ENCODE results near the gene OR10C1. TPM values are rescaled to one million over a fixed set of nuclear protein-coding genes. Genes with fewer than 3 reads are reported as not detected.

The OR10C1 gene
- total RNA-seq, 1 experiment from 2014 or later = not detected

DNA sequence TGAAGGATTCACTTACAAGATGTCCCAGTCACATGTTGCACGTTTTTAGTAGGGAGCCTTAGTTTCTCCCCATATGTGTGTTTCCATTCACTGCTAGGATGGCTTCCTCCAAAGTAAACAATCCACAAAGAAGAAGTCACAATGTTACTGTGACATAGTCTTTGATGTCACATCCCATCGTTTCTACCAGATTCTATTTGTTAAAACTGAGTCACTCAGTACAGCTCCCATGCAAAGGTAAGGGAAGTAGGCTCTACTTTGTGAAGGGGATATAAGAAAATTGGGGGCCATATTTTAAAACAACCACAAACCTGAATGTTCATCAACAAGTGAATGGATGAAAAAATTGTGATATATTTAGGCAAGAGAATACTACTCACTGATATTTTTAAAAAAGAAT, 17.9 kb downstream of the OR10C1 start, which contains the start of the genes OR11A1 and OR2H1:
Gene OR11A1 (minus strand): TSS at position 101 of the 400 bp plus-strand sequence. CDS start 29,430 bp downstream, outside the sequence.
Gene OR2H1 (plus strand): TSS at position 185 of the 400 bp plus-strand sequence. CDS start 4,615 bp downstream, outside the sequence.
- Histone ChIP-seq H2BK20ac (ENCODE audit: low read depth, low read length, poor library complexity, severe bottlenecking) (no peak within 1 kb of the TSS), H4K5ac (ENCODE audit: insufficient read length, low read depth, low read length) (no peak within 1 kb of the TSS), H3K4me1 (ENCODE audit: insufficient read depth, low read length) (no peaks in the 10 kb centered on the region), H3K14ac (ENCODE audit: insufficient read depth, low read length) (no peak within 1 kb of the TSS), H3K27me3 (ENCODE audit: insufficient read depth, low read length) (no peaks in the 10 kb centered on the region), H3K79me1 (ENCODE audit: insufficient read depth, low read depth, low read length, poor library complexity, severe bottlenecking) (no peaks in the 10 kb centered on the region), H4K8ac (replicated peaks; ENCODE audit: insufficient read length, low read depth, low read length) (no peak within 1 kb of the TSS), H3T11ph (ENCODE audit: low read length) (no peak within 1 kb of the TSS), H2BK5ac (ENCODE audit: insufficient read length, low read length) (no peak within 1 kb of the TSS), H3K4me2 (ENCODE audit: insufficient read depth, insufficient read length, low read length) (no peak within 1 kb of the TSS), H3K79me2 (ENCODE audit: insufficient read depth, low read length) (no peaks in the 10 kb centered on the region), H2BK12ac (ENCODE audit: insufficient read length, low read depth, low read length) (no peak within 1 kb of the TSS), H3K9me3 (ENCODE audit: control insufficient read depth, low read depth, low read length) (no peaks in the 10 kb centered on the region), H3K9ac (ENCODE audit: extremely low read depth, insufficient read length, low read length) (no peak within 1 kb of the TSS), H4K91ac (ENCODE audit: insufficient read length, low read depth, low read length) (no peak within 1 kb of the TSS), H3K23me2 (ENCODE audit: insufficient read length, low read depth, low read length, poor library complexity, severe bottlenecking) (no peaks in the 10 kb centered on the region), H2AK5ac (ENCODE audit: insufficient read length, low read length) (no peak within 1 kb of the TSS), H2BK120ac (ENCODE audit: low read depth, low read length, poor library complexity, severe bottlenecking) (no peak within 1 kb of the TSS), H2AFZ (ENCODE audit: low read length) (no peak within 1 kb of the TSS), H3K27ac (ENCODE audit: insufficient read length, low read depth, low read length) (no peak within 1 kb of the TSS), H3K18ac (ENCODE audit: insufficient read length, low read depth, low read length) (no peak within 1 kb of the TSS), H2BK15ac (ENCODE audit: low read depth, low read length) (no peak within 1 kb of the TSS), H3K4ac (ENCODE audit: low read depth, low read length) (no peak within 1 kb of the TSS), H3K23ac (ENCODE audit: insufficient read length, low read depth, low read length) (no peak within 1 kb of the TSS), H3K56ac (ENCODE audit: insufficient read length, low read depth, low read length) (no peak within 1 kb of the TSS), H4K20me1 (ENCODE audit: control insufficient read depth, insufficient read depth, insufficient read length) (no peaks in the 10 kb centered on the region)
- Mint-ChIP-seq H3K4me1 (0 out of 4 replicates have a peak, but pooled peaks cover 0 to 5% of the 10 kb centered on the region in 2 experiments), H3K36me3 (ENCODE audit: insufficient read depth in 1 of 3, low read depth in 3 of 3) (no peaks in the 10 kb centered on the region; a peak in 1 of 7 replicates), H3K4me3 (no peak within 1 kb of the TSS), H3K27ac (no peak within 1 kb of the TSS), H3K9me3 (peaks cover 0 to 2% of the 10 kb centered on the region in 2 experiments; a peak in 4 of 5 replicates), H3K27me3 (ENCODE audit: low read depth) (no peaks in the 10 kb centered on the region)
- DNase-seq = no peak
- WGBS (ENCODE audit: extremely low coverage, insufficient read length, low lambda C conversion rate) = no CpG with 5 or more reads among the region's 2 CpGs
- TF ChIP-seq, protein P1, sequence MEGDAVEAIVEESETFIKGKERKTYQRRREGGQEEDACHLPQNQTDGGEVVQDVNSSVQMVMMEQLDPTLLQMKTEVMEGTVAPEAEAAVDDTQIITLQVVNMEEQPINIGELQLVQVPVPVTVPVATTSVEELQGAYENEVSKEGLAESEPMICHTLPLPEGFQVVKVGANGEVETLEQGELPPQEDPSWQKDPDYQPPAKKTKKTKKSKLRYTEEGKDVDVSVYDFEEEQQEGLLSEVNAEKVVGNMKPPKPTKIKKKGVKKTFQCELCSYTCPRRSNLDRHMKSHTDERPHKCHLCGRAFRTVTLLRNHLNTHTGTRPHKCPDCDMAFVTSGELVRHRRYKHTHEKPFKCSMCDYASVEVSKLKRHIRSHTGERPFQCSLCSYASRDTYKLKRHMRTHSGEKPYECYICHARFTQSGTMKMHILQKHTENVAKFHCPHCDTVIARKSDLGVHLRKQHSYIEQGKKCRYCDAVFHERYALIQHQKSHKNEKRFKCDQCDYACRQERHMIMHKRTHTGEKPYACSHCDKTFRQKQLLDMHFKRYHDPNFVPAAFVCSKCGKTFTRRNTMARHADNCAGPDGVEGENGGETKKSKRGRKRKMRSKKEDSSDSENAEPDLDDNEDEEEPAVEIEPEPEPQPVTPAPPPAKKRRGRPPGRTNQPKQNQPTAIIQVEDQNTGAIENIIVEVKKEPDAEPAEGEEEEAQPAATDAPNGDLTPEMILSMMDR (conservative IDR thresholded peaks at IDR 0.05) = no peak
